Nephron progenitor cell (in vitro differentiated cells): ENCODE data around the gene IL36A.

ENCODE experiments used
- DNase-seq: peaks from one replicate; pipeline ENCODE4 v3.0.0; 2021
- H3K27ac Mint-ChIP-seq: 2 replicates; pipeline ENCODE4 v1.8.0; 2021; ENCODE audit warnings: mild to moderate bottlenecking, moderate library complexity, mixed read lengths
- H3K27me3 Mint-ChIP-seq: 2 replicates; pipeline ENCODE4 v1.8.0; 2021; ENCODE audit warnings: mild to moderate bottlenecking, low read depth, mixed read lengths; ENCODE audit not compliant: poor library complexity
- H3K36me3 Mint-ChIP-seq: 2 replicates; pipeline ENCODE4 v1.8.0; 2021; ENCODE audit warnings: low read depth, mixed read lengths
- H3K4me1 Mint-ChIP-seq: 2 replicates; pipeline ENCODE4 v1.8.0; 2021; ENCODE audit warnings: mixed read lengths
- H3K4me3 Mint-ChIP-seq: 2 replicates; pipeline ENCODE4 v1.8.0; 2021; ENCODE audit warnings: mild to moderate bottlenecking, moderate library complexity, mixed read lengths
- H3K9me3 Mint-ChIP-seq: 2 replicates; pipeline ENCODE4 v1.8.0; 2021; ENCODE audit warnings: mild to moderate bottlenecking, moderate library complexity, mixed read lengths
- CTCF ChIP-seq: fragments of 200-600 bp; sonication (generic); IDR thresholded peaks from 2 replicates; pipeline ENCODE4 v1.5.0; 2021; ENCODE audit warnings: antibody characterized with exemption

IL36A gene

GRCh38 chr2:112995346-112995920 lies 9.8 kb upstream of the IL36A start:
- no peaks in the 10 kb centered on the region for H3K4me1 Mint-ChIP-seq

GRCh38 chr2:112996635-112997034 lies 8.6 kb upstream of the IL36A start:
- peaks cover 45% of the 10 kb centered on the region for H3K9me3 Mint-ChIP-seq

More at GRCh38 chr2:112995346-112995920, 9.8 kb upstream of the IL36A start:
- Mint-ChIP-seq H3K4me3 (no peak overlapping the region), H3K36me3 (no peaks in the 10 kb centered on the region), H3K27ac (no peak overlapping the region), H3K27me3 (peaks cover 49% of the 10 kb centered on the region), H3K9me3 (peaks cover 38% of the 10 kb centered on the region)
- no peak for DNase-seq
- no peak for TF ChIP-seq CTCF

GRCh38 chr2:112997151-112997550 lies 8.1 kb upstream of the IL36A start:
- Mint-ChIP-seq H3K4me3 (no peak overlapping the region), H3K9me3 (peaks cover 46% of the 10 kb centered on the region), H3K27me3 (peaks cover 57% of the 10 kb centered on the region), H3K27ac (no peak overlapping the region), H3K4me1 (no peaks in the 10 kb centered on the region), H3K36me3 (no peaks in the 10 kb centered on the region)
- no peak for DNase-seq
- TF ChIP-seq CTCF: no peak

More at GRCh38 chr2:112996635-112997034, 8.6 kb upstream of the IL36A start:
- peaks cover 52% of the 10 kb centered on the region for H3K27me3 Mint-ChIP-seq
- H3K27ac Mint-ChIP-seq: no peak overlapping the region
- no peak overlapping the region for H3K4me3 Mint-ChIP-seq
- H3K36me3 Mint-ChIP-seq: no peaks in the 10 kb centered on the region
- DNase-seq: no peak
- no peak for TF ChIP-seq CTCF
- H3K4me1 Mint-ChIP-seq: no peaks in the 10 kb centered on the region

GRCh38 chr2:113000436-113000835 lies 4.8 kb upstream of the IL36A start:
- H3K9me3 Mint-ChIP-seq: peaks cover 39% of the 10 kb centered on the region
- no peaks in the 10 kb centered on the region for H3K4me1 Mint-ChIP-seq
- H3K27me3 Mint-ChIP-seq: peaks cover 46% of the 10 kb centered on the region
- no peak for DNase-seq
- no peak overlapping the region for H3K27ac Mint-ChIP-seq
- no peaks in the 10 kb centered on the region for H3K36me3 Mint-ChIP-seq
- no peak overlapping the region for H3K4me3 Mint-ChIP-seq
- no peak for TF ChIP-seq CTCF

GRCh38 chr2:113002677-113003076 lies 2.6 kb upstream of the IL36A start:
- H3K4me1 Mint-ChIP-seq: no peaks in the 10 kb centered on the region
- no peak overlapping the region for H3K4me3 Mint-ChIP-seq
- peaks cover 39% of the 10 kb centered on the region for H3K9me3 Mint-ChIP-seq
- no peak for DNase-seq
- no peak for TF ChIP-seq CTCF
- H3K27me3 Mint-ChIP-seq: peaks cover 46% of the 10 kb centered on the region
- H3K36me3 Mint-ChIP-seq: no peaks in the 10 kb centered on the region
- no peak overlapping the region for H3K27ac Mint-ChIP-seq

- H3K27ac Mint-ChIP-seq: no peak overlapping the region
- no peaks in the 10 kb centered on the region for H3K9me3 Mint-ChIP-seq
- no peaks in the 10 kb centered on the region for H3K4me1 Mint-ChIP-seq
- no peak for DNase-seq
- H3K27me3 Mint-ChIP-seq: peaks cover 51% of the 10 kb centered on the region
- H3K36me3 Mint-ChIP-seq: no peaks in the 10 kb centered on the region
- TF ChIP-seq CTCF: no peak
- no peak overlapping the region for H3K4me3 Mint-ChIP-seq
These were observed 2.0 kb downstream of the IL36A start for GRCh38 chr2:113007250-113007649.
